Transverse colon (tissue), 4 donors: ENCODE measurements around the gene CNTN4.

ENCODE experiments used
- EP300 ChIP-seq: sonication (generic); formaldehyde crosslinking; IDR thresholded peaks from one replicate; pipeline ENCODE4 v1.6.1; 2017; ENCODE audit warnings: antibody characterized with exemption, low read depth
- POLR2A ChIP-seq: fragments of 450-650 bp; IDR thresholded peaks from one replicate; pipeline ENCODE4 v1.6.1; 2016; ENCODE audit warnings: antibody characterized with exemption, mild to moderate bottlenecking, moderate library complexity
- POLR2AphosphoS5 ChIP-seq, 3 donors: sonication (generic); formaldehyde crosslinking; IDR thresholded peaks; one replicate each; pipeline ENCODE4 v1.6.1; 2016; ENCODE audit warnings: antibody characterized with exemption in 3 of 3
- TF ChIP-seq, protein P1 (sequence below), 5 experiments: fragments of 200-600 bp in 3 of 5; fragments of 450-650 bp in 2 of 5; sonication (generic) in 3 of 5; IDR thresholded peaks; 1 replicate in 2 of 5; 2 replicates in 3 of 5; pipeline ENCODE4 v1.5.1; 2016 to 2017; ENCODE audit warnings: antibody characterized with exemption in 5 of 5, inconsistent platforms in 3 of 5, mild to moderate bottlenecking in 2 of 5, moderate library complexity in 1 of 5

- TF ChIP-seq EP300: no peak
- TF ChIP-seq, protein P1, sequence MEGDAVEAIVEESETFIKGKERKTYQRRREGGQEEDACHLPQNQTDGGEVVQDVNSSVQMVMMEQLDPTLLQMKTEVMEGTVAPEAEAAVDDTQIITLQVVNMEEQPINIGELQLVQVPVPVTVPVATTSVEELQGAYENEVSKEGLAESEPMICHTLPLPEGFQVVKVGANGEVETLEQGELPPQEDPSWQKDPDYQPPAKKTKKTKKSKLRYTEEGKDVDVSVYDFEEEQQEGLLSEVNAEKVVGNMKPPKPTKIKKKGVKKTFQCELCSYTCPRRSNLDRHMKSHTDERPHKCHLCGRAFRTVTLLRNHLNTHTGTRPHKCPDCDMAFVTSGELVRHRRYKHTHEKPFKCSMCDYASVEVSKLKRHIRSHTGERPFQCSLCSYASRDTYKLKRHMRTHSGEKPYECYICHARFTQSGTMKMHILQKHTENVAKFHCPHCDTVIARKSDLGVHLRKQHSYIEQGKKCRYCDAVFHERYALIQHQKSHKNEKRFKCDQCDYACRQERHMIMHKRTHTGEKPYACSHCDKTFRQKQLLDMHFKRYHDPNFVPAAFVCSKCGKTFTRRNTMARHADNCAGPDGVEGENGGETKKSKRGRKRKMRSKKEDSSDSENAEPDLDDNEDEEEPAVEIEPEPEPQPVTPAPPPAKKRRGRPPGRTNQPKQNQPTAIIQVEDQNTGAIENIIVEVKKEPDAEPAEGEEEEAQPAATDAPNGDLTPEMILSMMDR (IDR thresholded peaks at IDR 0.05): no peak
- no peak for TF ChIP-seq POLR2A
- no peak for TF ChIP-seq POLR2AphosphoS5 (IDR thresholded peaks at IDR 0.05)
These were observed 851.5 kb downstream of the CNTN4 start for GRCh38 chr3:2950159-2950558.
